ENCODE measurements around the gene SDF4. TPM values are rescaled to one million over a fixed set of nuclear protein-coding genes. Genes with fewer than 3 reads are reported as not detected.

Gene SDF4
- total and polyA plus RNA-seq, 2 experiments from 2014 or later = 45.0 to 62.6 TPM

GRCh38 chr1:1167398-1167821 is 64.4 kb downstream of the SDF4 start:
- 0 out of 2 replicates have a peak, but pooled peaks cover 11% of the 10 kb centered on the region for H3F3A ChIP-seq (replicated peaks; ENCODE audit: low read depth)
- peaks cover 10% of the 10 kb centered on the region; the same call in 1 of the 2 replicates for H3K4me1 ChIP-seq (ENCODE audit: insufficient read depth)
- no peaks in the 10 kb centered on the region for H3K9me3 Mint-ChIP-seq
- peaks cover 20% of the 10 kb centered on the region for H3K4me1 Mint-ChIP-seq
- H3K79me2 ChIP-seq (replicated peaks; ENCODE audit: insufficient read depth) = peaks cover 11% of the 10 kb centered on the region; the same call in 1 of the 2 replicates
- H3K9me2 ChIP-seq (ENCODE audit: insufficient read depth) = no peaks in the 10 kb centered on the region
- peaks cover 2% of the 10 kb centered on the region; the same call in 1 of the 3 replicates for H3K36me3 Mint-ChIP-seq (ENCODE audit: low read depth)
- no peak overlapping the region for H3K4me3 ChIP-seq
- peaks cover 26% of the 10 kb centered on the region for H3K27me3 Mint-ChIP-seq (ENCODE audit: insufficient read depth, low read depth, poor library complexity)
- H3K36me3 ChIP-seq (ENCODE audit: insufficient read depth) = no peaks in the 10 kb centered on the region
- no peak overlapping the region for H3K27ac Mint-ChIP-seq
- no peaks in the 10 kb centered on the region for H4K20me1 ChIP-seq (replicated peaks; ENCODE audit: insufficient read depth)
- DNase-seq (ENCODE audit: low spot score) (no peak), ATAC-seq (no peak)
- no peak for TF ChIP-seq REST (IDR thresholded peaks at IDR 0.05; ENCODE audit: unreplicated experiment)
- no peak for TF ChIP-seq POLR2AphosphoS5 (IDR thresholded peaks at IDR 0.05; ENCODE audit: low read depth)
- TF ChIP-seq ZNF331 (CRISPR knock-in tag; IDR thresholded peaks at IDR 0.05; ENCODE audit: low read depth) = no peak
- TF ChIP-seq ZNF114 (CRISPR knock-in tag; IDR thresholded peaks at IDR 0.05) = no peak
- no peak for TF ChIP-seq ZNF462 (CRISPR knock-in tag; IDR thresholded peaks at IDR 0.05)
- TF ChIP-seq EZH2 (IDR thresholded peaks at IDR 0.05; ENCODE audit: low read depth, unreplicated experiment) = no peak
- TF ChIP-seq JUNB (IDR thresholded peaks at IDR 0.05; ENCODE audit: unreplicated experiment) = no peak
- no peak for TF ChIP-seq CTCF (conservative IDR thresholded peaks at IDR 0.05; ENCODE audit: low read depth in 2 of 2)
- TF ChIP-seq, protein P1, sequence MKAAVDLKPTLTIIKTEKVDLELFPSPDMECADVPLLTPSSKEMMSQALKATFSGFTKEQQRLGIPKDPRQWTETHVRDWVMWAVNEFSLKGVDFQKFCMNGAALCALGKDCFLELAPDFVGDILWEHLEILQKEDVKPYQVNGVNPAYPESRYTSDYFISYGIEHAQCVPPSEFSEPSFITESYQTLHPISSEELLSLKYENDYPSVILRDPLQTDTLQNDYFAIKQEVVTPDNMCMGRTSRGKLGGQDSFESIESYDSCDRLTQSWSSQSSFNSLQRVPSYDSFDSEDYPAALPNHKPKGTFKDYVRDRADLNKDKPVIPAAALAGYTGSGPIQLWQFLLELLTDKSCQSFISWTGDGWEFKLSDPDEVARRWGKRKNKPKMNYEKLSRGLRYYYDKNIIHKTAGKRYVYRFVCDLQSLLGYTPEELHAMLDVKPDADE (IDR thresholded peaks at IDR 0.05) = no peak
- no peak for TF ChIP-seq CREB1 (CRISPR knock-in tag; IDR thresholded peaks at IDR 0.05; ENCODE audit: low read depth)
- TF ChIP-seq EZH2phosphoT487 (IDR thresholded peaks at IDR 0.05; ENCODE audit: unreplicated experiment) = no peak
- TF ChIP-seq STAT1 (IDR thresholded peaks at IDR 0.05; ENCODE audit: unreplicated experiment) = no peak
- TF ChIP-seq NANOG (IDR thresholded peaks at IDR 0.05; ENCODE audit: borderline replicate concordance) = no peak
- no peak overlapping the region for H3K4me2 ChIP-seq
- H2AFZ ChIP-seq = no peak overlapping the region
- no peak overlapping the region for H3K4me3 Mint-ChIP-seq
- no peak overlapping the region for H3K27ac ChIP-seq (ENCODE audit: low read depth)
- no peaks in the 10 kb centered on the region for H3K27me3 ChIP-seq (ENCODE audit: insufficient read depth)
